ENCODE data around the gene KLK11.
"Not testable (repeated sequence)": the region's sequence is repeated elsewhere in the genome, so short reads cannot be mapped to it uniquely, and the experiment has no call there.

The KLK11 gene

GRCh38 chr19:50994129-50994528 is 32.3 kb downstream of the KLK11 start:
- Histone ChIP-seq H3K9ac (ENCODE audit: low read depth in 1 of 2, low read length in 2 of 2) (no peak overlapping the region), H3K9me3 (ENCODE audit: control insufficient read depth in 2 of 2, low read length in 2 of 2) (no peaks in the 10 kb centered on the region), H3K36me3 (ENCODE audit: control insufficient read depth in 2 of 2, insufficient read depth in 2 of 2, low read length in 2 of 2) (no peaks in the 10 kb centered on the region), H3K27ac (ENCODE audit: low read depth in 2 of 2, low read length in 2 of 2) (no peak overlapping the region), H3K27me3 (ENCODE audit: control insufficient read depth in 2 of 2, insufficient read depth in 2 of 2, low read length in 2 of 2) (peaks cover 0 to 3% of the 10 kb centered on the region in 2 donors), H3K4me1 (ENCODE audit: control insufficient read depth in 2 of 2, insufficient read depth in 2 of 2, low read length in 2 of 2) (no peaks in the 10 kb centered on the region), H3K4me3 (ENCODE audit: low read length in 2 of 2) (no peak overlapping the region)

- no peak overlapping the region for H3K27ac ChIP-seq (ENCODE audit: low read depth in 2 of 2, low read length in 2 of 2)
- no peak overlapping the region for H3K4me3 ChIP-seq (ENCODE audit: low read length in 2 of 2)
- H3K27me3 ChIP-seq (ENCODE audit: control insufficient read depth in 2 of 2, insufficient read depth in 2 of 2, low read length in 2 of 2): peaks cover 3 to 4% of the 10 kb centered on the region in 2 donors
- no peaks in the 10 kb centered on the region for H3K9me3 ChIP-seq (ENCODE audit: control insufficient read depth in 2 of 2, low read length in 2 of 2)
- no peaks in the 10 kb centered on the region for H3K4me1 ChIP-seq (ENCODE audit: control insufficient read depth in 2 of 2, insufficient read depth in 2 of 2, low read length in 2 of 2)
- no peak overlapping the region for H3K9ac ChIP-seq (ENCODE audit: low read depth in 1 of 2, low read length in 2 of 2)
- no peaks in the 10 kb centered on the region for H3K36me3 ChIP-seq (ENCODE audit: control insufficient read depth in 2 of 2, insufficient read depth in 2 of 2, low read length in 2 of 2)
Observed at GRCh38 chr19:50992666-50993035, 33.8 kb downstream of the KLK11 start.

GRCh38 chr19:50984416-50984815 is 42.0 kb downstream of the KLK11 start:
- not testable (repeated sequence) for H3K4me3 ChIP-seq (ENCODE audit: low read length in 2 of 2); H3K36me3 ChIP-seq (ENCODE audit: control insufficient read depth in 2 of 2, insufficient read depth in 2 of 2, low read length in 2 of 2)

GRCh38 chr19:50983625-50984292 is 42.7 kb downstream of the KLK11 start, which contains the start of gene KLK7:
KLK7 (minus strand) TSS chr19:50983917; CDS start chr19:50982399, 1,518 bp downstream.
- no peaks in the 10 kb centered on the region for H3K4me1 ChIP-seq (ENCODE audit: control insufficient read depth in 2 of 2, insufficient read depth in 2 of 2, low read length in 2 of 2)
- H3K36me3 ChIP-seq (ENCODE audit: control insufficient read depth in 2 of 2, insufficient read depth in 2 of 2, low read length in 2 of 2): no peaks in the 10 kb centered on the region
- H3K4me3 ChIP-seq (ENCODE audit: low read length in 2 of 2): no peak within 1 kb of the TSS
- H3K9me3 ChIP-seq (ENCODE audit: control insufficient read depth in 2 of 2, low read length in 2 of 2): no peaks in the 10 kb centered on the region
- H3K27me3 ChIP-seq (ENCODE audit: control insufficient read depth in 2 of 2, insufficient read depth in 2 of 2, low read length in 2 of 2): peaks cover 0 to 4% of the 10 kb centered on the region in 2 donors
- no peak within 1 kb of the TSS for H3K27ac ChIP-seq (ENCODE audit: low read depth in 2 of 2, low read length in 2 of 2)
- H3K9ac ChIP-seq (ENCODE audit: low read depth in 1 of 2, low read length in 2 of 2): no peak within 1 kb of the TSS

More at GRCh38 chr19:50984416-50984815, 42.0 kb downstream of the KLK11 start:
- H3K27ac ChIP-seq (ENCODE audit: low read depth in 2 of 2, low read length in 2 of 2); H3K9ac ChIP-seq (ENCODE audit: low read depth in 1 of 2, low read length in 2 of 2); H3K4me1 ChIP-seq (ENCODE audit: control insufficient read depth in 2 of 2, insufficient read depth in 2 of 2, low read length in 2 of 2); H3K27me3 ChIP-seq (ENCODE audit: control insufficient read depth in 2 of 2, insufficient read depth in 2 of 2, low read length in 2 of 2); H3K9me3 ChIP-seq (ENCODE audit: control insufficient read depth in 2 of 2, low read length in 2 of 2): not testable (repeated sequence)

- Histone ChIP-seq H3K4me3 (ENCODE audit: low read length in 2 of 2) (no peak overlapping the region), H3K27me3 (ENCODE audit: control insufficient read depth in 2 of 2, insufficient read depth in 2 of 2, low read length in 2 of 2) (peaks cover 0 to 4% of the 10 kb centered on the region in 2 donors), H3K9me3 (ENCODE audit: control insufficient read depth in 2 of 2, low read length in 2 of 2) (no peaks in the 10 kb centered on the region), H3K4me1 (ENCODE audit: control insufficient read depth in 2 of 2, insufficient read depth in 2 of 2, low read length in 2 of 2) (no peaks in the 10 kb centered on the region), H3K36me3 (ENCODE audit: control insufficient read depth in 2 of 2, insufficient read depth in 2 of 2, low read length in 2 of 2) (no peaks in the 10 kb centered on the region), H3K9ac (ENCODE audit: low read depth in 1 of 2, low read length in 2 of 2) (no peak overlapping the region), H3K27ac (ENCODE audit: low read depth in 2 of 2, low read length in 2 of 2) (no peak overlapping the region)
Observed at GRCh38 chr19:50982186-50982585, 44.2 kb downstream of the KLK11 start.

- Histone ChIP-seq H3K27me3 (ENCODE audit: control insufficient read depth in 2 of 2, insufficient read depth in 2 of 2, low read length in 2 of 2) (peaks cover 0 to 4% of the 10 kb centered on the region in 2 donors), H3K4me1 (ENCODE audit: control insufficient read depth in 2 of 2, insufficient read depth in 2 of 2, low read length in 2 of 2) (no peaks in the 10 kb centered on the region), H3K36me3 (ENCODE audit: control insufficient read depth in 2 of 2, insufficient read depth in 2 of 2, low read length in 2 of 2) (no peaks in the 10 kb centered on the region), H3K27ac (ENCODE audit: low read depth in 2 of 2, low read length in 2 of 2) (no peak overlapping the region), H3K4me3 (ENCODE audit: low read length in 2 of 2) (no peak overlapping the region), H3K9me3 (ENCODE audit: control insufficient read depth in 2 of 2, low read length in 2 of 2) (no peaks in the 10 kb centered on the region), H3K9ac (ENCODE audit: low read depth in 1 of 2, low read length in 2 of 2) (no peak overlapping the region)
Observed at GRCh38 chr19:50981587-50982146, 44.7 kb downstream of the KLK11 start.

- no peak overlapping the region for H3K4me3 ChIP-seq (ENCODE audit: low read length in 2 of 2)
- H3K4me1 ChIP-seq (ENCODE audit: control insufficient read depth in 2 of 2, insufficient read depth in 2 of 2, low read length in 2 of 2): no peaks in the 10 kb centered on the region
- no peaks in the 10 kb centered on the region for H3K9me3 ChIP-seq (ENCODE audit: control insufficient read depth in 2 of 2, low read length in 2 of 2)
- peaks cover 0 to 6% of the 10 kb centered on the region in 2 donors for H3K27me3 ChIP-seq (ENCODE audit: control insufficient read depth in 2 of 2, insufficient read depth in 2 of 2, low read length in 2 of 2)
- H3K9ac ChIP-seq (ENCODE audit: low read depth in 1 of 2, low read length in 2 of 2): no peak overlapping the region
- no peak overlapping the region for H3K27ac ChIP-seq (ENCODE audit: low read depth in 2 of 2, low read length in 2 of 2)
- no peaks in the 10 kb centered on the region for H3K36me3 ChIP-seq (ENCODE audit: control insufficient read depth in 2 of 2, insufficient read depth in 2 of 2, low read length in 2 of 2)
Observed at GRCh38 chr19:50980208-50980607, 46.2 kb downstream of the KLK11 start.

- H3K4me3 ChIP-seq (ENCODE audit: low read length in 2 of 2): no peak overlapping the region
Observed at GRCh38 chr19:50979758-50980157, 46.7 kb downstream of the KLK11 start.

GRCh38 chr19:50978772-50979390 is 47.5 kb downstream of the KLK11 start:
- Histone ChIP-seq H3K9me3 (ENCODE audit: control insufficient read depth in 2 of 2, low read length in 2 of 2) (no peaks in the 10 kb centered on the region), H3K4me1 (ENCODE audit: control insufficient read depth in 2 of 2, insufficient read depth in 2 of 2, low read length in 2 of 2) (no peaks in the 10 kb centered on the region), H3K9ac (ENCODE audit: low read depth in 1 of 2, low read length in 2 of 2) (no peak overlapping the region), H3K4me3 (ENCODE audit: low read length in 2 of 2) (no peak overlapping the region), H3K27me3 (ENCODE audit: control insufficient read depth in 2 of 2, insufficient read depth in 2 of 2, low read length in 2 of 2) (peaks cover 0 to 6% of the 10 kb centered on the region in 2 donors), H3K36me3 (ENCODE audit: control insufficient read depth in 2 of 2, insufficient read depth in 2 of 2, low read length in 2 of 2) (no peaks in the 10 kb centered on the region), H3K27ac (ENCODE audit: low read depth in 2 of 2, low read length in 2 of 2) (no peak overlapping the region)

More at GRCh38 chr19:50979758-50980157, 46.7 kb downstream of the KLK11 start:
- H3K27ac ChIP-seq (ENCODE audit: low read depth in 2 of 2, low read length in 2 of 2): no peak overlapping the region
- H3K4me1 ChIP-seq (ENCODE audit: control insufficient read depth in 2 of 2, insufficient read depth in 2 of 2, low read length in 2 of 2): no peaks in the 10 kb centered on the region
- no peaks in the 10 kb centered on the region for H3K9me3 ChIP-seq (ENCODE audit: control insufficient read depth in 2 of 2, low read length in 2 of 2)
- no peaks in the 10 kb centered on the region for H3K36me3 ChIP-seq (ENCODE audit: control insufficient read depth in 2 of 2, insufficient read depth in 2 of 2, low read length in 2 of 2)
- peaks cover 0 to 6% of the 10 kb centered on the region in 2 donors for H3K27me3 ChIP-seq (ENCODE audit: control insufficient read depth in 2 of 2, insufficient read depth in 2 of 2, low read length in 2 of 2)
- no peak overlapping the region for H3K9ac ChIP-seq (ENCODE audit: low read depth in 1 of 2, low read length in 2 of 2)

GRCh38 chr19:50977626-50978025 is 48.8 kb downstream of the KLK11 start:
- no peak overlapping the region for H3K9ac ChIP-seq (ENCODE audit: low read depth in 1 of 2, low read length in 2 of 2)
- peaks cover 0 to 7% of the 10 kb centered on the region in 2 donors for H3K27me3 ChIP-seq (ENCODE audit: control insufficient read depth in 2 of 2, insufficient read depth in 2 of 2, low read length in 2 of 2)
- no peaks in the 10 kb centered on the region for H3K4me1 ChIP-seq (ENCODE audit: control insufficient read depth in 2 of 2, insufficient read depth in 2 of 2, low read length in 2 of 2)
- H3K36me3 ChIP-seq (ENCODE audit: control insufficient read depth in 2 of 2, insufficient read depth in 2 of 2, low read length in 2 of 2): no peaks in the 10 kb centered on the region
- H3K27ac ChIP-seq (ENCODE audit: low read depth in 2 of 2, low read length in 2 of 2): no peak overlapping the region
- H3K9me3 ChIP-seq (ENCODE audit: control insufficient read depth in 2 of 2, low read length in 2 of 2): no peaks in the 10 kb centered on the region
- no peak overlapping the region for H3K4me3 ChIP-seq (ENCODE audit: low read length in 2 of 2)
